ENCODE measurements around the gene MCUB. TPM values are rescaled to one million over a fixed set of nuclear protein-coding genes. Genes with fewer than 3 reads are reported as not detected.
A peak's percentile ranks its signal among the peaks of the same experiment; 100 is the strongest.

MCUB gene
- total and polyA plus RNA-seq, 9 of the 15 experiments (the other 6 are each of a cell fraction or from before 2014, with no cell fraction given): 1.4 to 21.5 (median 5.4) TPM

DNA sequence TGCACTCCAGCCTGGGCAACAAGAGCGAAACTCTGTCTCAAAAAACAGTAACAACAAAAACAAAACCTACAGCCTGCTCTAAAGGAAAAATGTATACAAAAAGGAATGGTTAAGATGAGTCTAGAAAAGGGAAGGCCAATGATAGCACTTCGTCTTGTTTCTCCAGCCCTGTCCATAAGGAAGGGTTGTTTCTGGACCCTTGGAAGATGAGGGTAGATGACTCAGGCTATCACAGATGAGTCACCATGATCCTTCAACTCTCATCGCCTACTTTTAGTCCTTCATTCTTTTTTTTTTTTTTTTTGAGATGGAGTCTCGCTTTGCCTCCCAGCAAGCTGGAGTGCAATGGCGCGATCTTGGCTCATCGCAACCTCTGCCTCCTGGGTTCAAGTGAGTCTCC lies 161.0 kb downstream of the MCUB start (continued):
- TF ChIP-seq, protein P1, sequence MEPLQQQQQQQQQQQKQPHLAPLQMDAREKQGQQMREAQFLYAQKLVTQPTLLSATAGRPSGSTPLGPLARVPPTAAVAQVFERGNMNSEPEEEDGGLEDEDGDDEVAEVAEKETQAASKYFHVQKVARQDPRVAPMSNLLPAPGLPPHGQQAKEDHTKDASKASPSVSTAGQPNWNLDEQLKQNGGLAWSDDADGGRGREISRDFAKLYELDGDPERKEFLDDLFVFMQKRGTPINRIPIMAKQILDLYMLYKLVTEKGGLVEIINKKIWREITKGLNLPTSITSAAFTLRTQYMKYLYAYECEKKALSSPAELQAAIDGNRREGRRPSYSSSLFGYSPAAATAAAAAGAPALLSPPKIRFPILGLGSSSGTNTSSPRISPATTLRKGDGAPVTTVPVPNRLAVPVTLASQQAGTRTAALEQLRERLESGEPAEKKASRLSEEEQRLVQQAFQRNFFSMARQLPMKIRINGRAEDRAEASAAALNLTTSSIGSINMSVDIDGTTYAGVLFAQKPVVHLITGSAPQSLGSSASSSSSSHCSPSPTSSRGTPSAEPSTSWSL (CRISPR knock-in tag; IDR thresholded peaks at IDR 0.05; ENCODE audit: borderline replicate concordance): no peak
- TF ChIP-seq NFYB (IDR thresholded peaks at IDR 0.05; ENCODE audit: extremely low read depth, insufficient read length): no peak
- no peak for TF ChIP-seq TCF7L2 (IDR thresholded peaks at IDR 0.05; ENCODE audit: low read depth, low read length)
- TF ChIP-seq CBX2 (IDR thresholded peaks at IDR 0.05; ENCODE audit: insufficient read depth, low read length, poor library complexity, severe bottlenecking): no peak
- no peak for TF ChIP-seq SIX5 (IDR thresholded peaks at IDR 0.05; ENCODE audit: borderline replicate concordance in 1 of 2, insufficient read depth in 1 of 2, low read depth in 1 of 2, low read length in 2 of 2)
- no peak for TF ChIP-seq ZHX1 (conservative IDR thresholded peaks at IDR 0.05; ENCODE audit: low read length)
- peak; percentile 56 for TF ChIP-seq MAFG (tag; conservative IDR thresholded peaks at IDR 0.05)
- TF ChIP-seq DPF2 (IDR thresholded peaks at IDR 0.05): peak; percentile 83
- TF ChIP-seq ZNF165 (CRISPR knock-in tag; IDR thresholded peaks at IDR 0.05; ENCODE audit: borderline replicate concordance): no peak
- no peak for TF ChIP-seq FOXP4 (CRISPR knock-in tag; IDR thresholded peaks at IDR 0.05; ENCODE audit: borderline replicate concordance)
- peak; percentile 74 for TF ChIP-seq SMARCA4 (IDR thresholded peaks at IDR 0.05)
- TF ChIP-seq NFIX (CRISPR knock-in tag; IDR thresholded peaks at IDR 0.05; ENCODE audit: low read depth): no peak
- TF ChIP-seq JUN (IDR thresholded peaks at IDR 0.05; ENCODE audit: borderline replicate concordance, low read depth, low read length): peak; percentile 89
- TF ChIP-seq JUN (CRISPR knock-in tag; IDR thresholded peaks at IDR 0.05; ENCODE audit: borderline replicate concordance): no peak
- TF ChIP-seq MBD2 (IDR thresholded peaks at IDR 0.05; ENCODE audit: borderline replicate concordance, low read depth): no peak
- TF ChIP-seq ID3 (CRISPR knock-in tag; IDR thresholded peaks at IDR 0.05): no peak
- no peak for TF ChIP-seq ID3 (tag; IDR thresholded peaks at IDR 0.05)
- no peak for TF ChIP-seq SIRT6 (IDR thresholded peaks at IDR 0.05; ENCODE audit: low read depth, low read length)
- TF ChIP-seq BACH1 (tag; IDR thresholded peaks at IDR 0.05): no peak
- TF ChIP-seq NFIC (IDR thresholded peaks at IDR 0.05): no peak
- no peak for TF ChIP-seq TEAD4 (IDR thresholded peaks at IDR 0.05; ENCODE audit: low read length)
- no peak for TF ChIP-seq TEAD4 (CRISPR knock-in tag; IDR thresholded peaks at IDR 0.05; ENCODE audit: borderline replicate concordance)
- no peak for TF ChIP-seq PRMT5 (CRISPR knock-in tag; IDR thresholded peaks at IDR 0.05)
